ENCODE results near the gene B9D1.

B9D1 gene

GRCh38 chr17:19362277-19363113 lies at the start of gene B9D1:
Gene B9D1, minus strand, starts transcription at chr17:19362723. Its CDS starts 154 bp downstream, at chr17:19362569.
- DNase-seq (ENCODE audit: low read depth) = peak; percentile 82

DNA sequence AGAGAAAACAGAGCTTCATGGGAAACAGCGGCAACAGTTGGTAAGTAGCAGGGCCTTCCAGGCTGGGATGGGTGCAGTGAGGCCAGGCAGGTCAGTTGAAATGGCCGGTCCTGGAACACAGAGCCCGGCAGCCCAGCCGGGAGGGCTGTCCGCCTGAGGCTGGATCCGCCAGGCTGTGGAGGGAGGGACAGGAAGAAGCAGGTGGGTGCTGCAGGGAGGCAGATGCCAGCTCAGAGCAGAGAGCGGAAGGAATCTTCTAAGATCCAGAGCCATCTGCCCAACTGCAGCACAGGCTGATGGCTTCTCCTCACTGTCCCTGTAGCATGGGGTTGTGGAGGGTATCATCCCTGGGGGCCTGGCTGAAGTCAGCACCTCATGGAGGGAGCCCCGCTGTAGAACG lies 49.1 kb upstream of the B9D1 start:
- DNase-seq (ENCODE audit: low read depth) = no peak

GRCh38 chr17:19410875-19411620 lies 48.5 kb upstream of the B9D1 start, which contains the start of gene RNF112:
Gene RNF112, plus strand, starts transcription at chr17:19411232. Its CDS starts 177 bp downstream, at chr17:19411409.
- no peak for DNase-seq (ENCODE audit: low read depth)

DNA sequence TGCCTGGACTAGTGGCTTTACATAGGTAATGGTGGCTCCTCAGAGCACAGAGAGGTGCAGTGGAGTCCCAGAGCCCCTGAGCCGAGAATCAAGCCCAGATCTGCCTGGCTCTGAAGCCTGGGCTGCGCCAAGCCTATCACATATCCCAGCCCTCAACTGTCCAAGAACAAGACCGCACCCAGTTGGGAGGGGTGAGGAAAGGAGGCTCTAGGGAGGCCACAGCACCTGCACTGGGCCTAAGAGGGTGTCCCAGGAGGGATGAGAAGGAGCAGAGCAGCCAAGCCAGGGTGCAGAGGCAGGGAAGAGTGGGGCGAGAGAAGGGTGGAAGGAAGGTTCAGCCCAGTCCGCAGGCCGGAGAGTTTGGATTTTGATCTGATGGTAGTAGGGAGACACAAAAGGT lies 47.6 kb upstream of the B9D1 start:
- no peak for DNase-seq (ENCODE audit: low read depth)

DNA sequence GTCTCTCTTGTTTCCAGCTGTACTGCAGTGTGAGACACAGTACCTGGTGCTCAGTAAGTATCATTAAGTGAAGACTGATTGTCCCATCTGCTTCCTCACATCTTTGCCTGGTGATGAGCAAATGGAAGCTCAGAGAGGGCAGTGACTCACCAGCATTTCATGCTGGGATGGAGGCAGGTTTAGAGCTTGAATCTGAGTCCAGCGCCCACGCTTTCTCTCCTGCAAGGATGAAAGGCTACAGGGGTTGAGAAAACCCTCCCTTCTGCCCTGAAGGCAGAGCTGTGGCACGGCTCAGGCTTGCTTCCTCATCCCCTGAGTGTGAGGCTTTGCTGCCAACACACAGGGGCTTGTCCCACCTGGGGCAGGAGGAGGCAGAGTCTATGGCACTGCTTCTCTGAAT lies 47.0 kb upstream of the B9D1 start:
- DNase-seq (ENCODE audit: low read depth) = no peak

GRCh38 chr17:19409066-19409465 lies 46.5 kb upstream of the B9D1 start:
- no peak for DNase-seq (ENCODE audit: low read depth)

- DNase-seq (ENCODE audit: low read depth) = no peak
Observed at GRCh38 chr17:19408346-19408710, 45.8 kb upstream of the B9D1 start.

GRCh38 chr17:19407601-19408345 lies 45.2 kb upstream of the B9D1 start:
- no peak for DNase-seq (ENCODE audit: low read depth)

DNA sequence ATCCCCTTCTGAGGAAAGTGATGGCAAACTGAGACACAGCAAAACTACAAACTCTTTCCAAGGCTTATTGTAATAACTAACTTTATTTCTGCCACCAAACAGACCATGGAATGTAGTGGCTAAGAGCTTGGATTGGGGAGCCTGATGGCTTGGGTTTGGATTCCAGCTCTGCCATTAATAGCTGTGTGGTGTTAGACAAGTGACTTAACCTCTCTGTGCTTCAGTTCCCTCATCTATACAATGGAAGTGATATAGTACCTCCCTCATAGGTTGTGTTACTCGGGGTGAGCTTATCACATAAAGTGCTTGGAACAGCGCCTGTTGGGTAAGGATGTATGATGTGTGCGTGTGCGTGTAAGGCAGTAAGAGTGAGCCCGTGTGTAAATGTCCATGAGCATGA lies 42.6 kb upstream of the B9D1 start:
- no peak for DNase-seq (ENCODE audit: low read depth)

- DNase-seq (ENCODE audit: low read depth) = no peak
Observed at GRCh38 chr17:19404264-19404663, 41.7 kb upstream of the B9D1 start.

DNA sequence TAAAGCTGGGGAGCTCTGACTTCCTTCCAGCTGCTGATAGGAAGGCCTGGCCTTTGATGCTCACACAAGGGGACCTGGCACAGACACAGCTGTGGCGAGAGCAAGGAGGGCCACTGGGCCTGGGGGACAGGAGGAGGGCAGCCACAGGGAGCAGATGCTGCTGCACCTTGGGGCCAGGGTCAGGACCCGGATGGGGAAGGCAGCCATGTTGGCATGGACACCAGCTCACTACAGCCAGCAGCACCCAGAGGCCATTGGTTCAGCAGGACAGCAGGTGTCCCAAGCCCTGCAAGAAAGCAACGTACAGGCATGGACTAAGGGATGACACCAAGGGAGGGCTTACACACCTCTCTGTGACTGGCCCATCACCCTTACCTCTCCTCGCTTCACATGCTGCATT lies 40.5 kb upstream of the B9D1 start:
- no peak for DNase-seq (ENCODE audit: low read depth)

DNA sequence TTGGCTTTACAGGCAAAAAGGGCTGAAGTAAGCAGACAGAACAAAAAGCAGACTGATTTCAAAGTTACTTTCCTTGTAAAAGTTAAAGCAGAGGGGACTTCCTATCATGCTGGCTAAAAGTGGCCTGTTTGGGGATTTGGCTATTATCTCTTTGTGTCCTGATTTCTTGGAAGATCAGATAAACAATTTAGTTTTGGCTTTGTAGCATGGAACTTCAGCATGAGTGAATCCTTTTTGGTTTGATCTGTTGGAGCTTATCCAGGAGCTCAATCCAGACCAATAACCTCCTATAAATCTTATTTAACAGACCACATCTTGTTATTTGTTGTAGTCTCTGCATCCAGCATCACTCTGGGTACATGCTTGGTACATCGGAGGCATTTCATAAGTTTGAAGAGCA lies 39.6 kb upstream of the B9D1 start:
- DNase-seq (ENCODE audit: low read depth) = no peak

GRCh38 chr17:19401321-19402010 lies 38.9 kb upstream of the B9D1 start:
- no peak for DNase-seq (ENCODE audit: low read depth)

DNA sequence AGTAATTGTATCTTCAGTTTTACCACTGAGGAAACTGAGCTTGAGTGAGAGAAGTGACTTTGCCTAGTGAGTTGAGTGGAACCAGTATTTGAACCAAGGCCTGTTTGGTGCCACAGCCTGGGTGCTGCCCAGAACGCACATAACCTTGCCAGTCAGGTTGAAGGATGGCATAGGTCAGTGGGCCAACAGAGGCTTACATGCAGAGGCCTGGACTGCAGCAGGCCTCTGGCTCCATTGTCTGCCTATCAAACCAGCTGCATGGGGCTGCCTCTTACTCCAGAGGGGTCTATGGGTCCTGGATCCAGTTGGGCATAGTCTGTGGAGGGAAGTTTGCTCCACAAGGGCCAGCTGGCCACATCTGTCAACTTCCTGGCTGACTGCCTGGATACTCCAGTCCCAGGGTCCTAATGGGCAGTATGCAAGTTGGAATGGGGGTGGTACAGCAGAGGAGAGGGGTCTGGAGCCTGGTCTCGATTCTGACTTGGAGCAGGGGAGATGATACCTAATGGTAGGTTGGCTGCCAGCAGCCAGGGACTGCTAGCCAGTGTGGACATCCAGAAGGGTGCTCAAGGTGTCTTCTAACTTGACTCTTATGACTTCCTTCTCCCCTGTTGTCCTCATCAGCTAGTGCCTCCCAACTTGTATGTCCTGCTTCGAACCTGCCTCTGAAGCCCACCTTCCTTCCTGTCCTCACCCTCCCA lies 37.4 kb upstream of the B9D1 start:
- no peak for DNase-seq (ENCODE audit: low read depth)

DNA sequence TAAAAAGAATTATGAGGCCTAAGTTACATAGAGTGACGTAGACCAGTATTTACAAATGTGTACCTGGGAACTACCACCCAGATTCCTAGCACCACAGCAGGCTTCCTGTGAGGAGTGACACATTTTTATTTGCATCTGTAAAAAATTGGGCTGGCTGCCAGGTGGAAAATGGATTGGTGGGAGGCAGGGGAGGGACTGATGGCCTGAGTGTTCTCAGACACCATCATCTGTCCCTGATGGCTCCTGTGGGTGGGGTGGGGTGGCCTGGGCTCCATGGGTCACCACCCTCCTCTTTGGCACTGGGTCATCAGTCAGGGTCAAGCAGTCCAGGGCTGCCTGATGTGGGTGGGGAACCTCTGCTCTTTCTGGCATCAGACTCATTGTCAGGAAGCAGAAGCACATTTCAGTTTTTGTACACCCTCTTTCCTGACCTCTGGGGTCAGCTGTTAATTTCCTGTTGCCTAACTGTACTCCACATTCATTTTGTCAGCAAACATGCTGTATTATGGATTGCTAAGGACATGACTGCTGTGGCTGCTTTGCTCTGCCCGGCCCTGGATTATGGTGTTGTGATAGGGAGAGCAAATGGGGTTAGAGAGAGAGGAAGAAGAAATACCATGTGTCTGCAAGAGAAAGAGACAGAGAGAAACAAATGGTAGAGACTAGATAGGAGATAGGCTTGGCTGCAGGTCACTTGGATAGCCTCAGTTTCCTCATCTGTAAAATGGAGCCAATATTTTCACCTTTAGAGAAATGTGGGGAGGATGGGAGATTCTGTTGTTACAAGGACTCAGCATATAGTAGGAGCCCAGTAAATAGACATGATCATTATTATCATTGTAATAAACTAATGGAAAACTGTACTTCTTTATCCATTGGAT lies 36.0 kb upstream of the B9D1 start:
- DNase-seq (ENCODE audit: low read depth) = no peak

GRCh38 chr17:19397556-19398041 lies 35.1 kb upstream of the B9D1 start:
- no peak for DNase-seq (ENCODE audit: low read depth)

GRCh38 chr17:19392303-19392702 lies 29.8 kb upstream of the B9D1 start:
- no peak for DNase-seq (ENCODE audit: low read depth)

DNA sequence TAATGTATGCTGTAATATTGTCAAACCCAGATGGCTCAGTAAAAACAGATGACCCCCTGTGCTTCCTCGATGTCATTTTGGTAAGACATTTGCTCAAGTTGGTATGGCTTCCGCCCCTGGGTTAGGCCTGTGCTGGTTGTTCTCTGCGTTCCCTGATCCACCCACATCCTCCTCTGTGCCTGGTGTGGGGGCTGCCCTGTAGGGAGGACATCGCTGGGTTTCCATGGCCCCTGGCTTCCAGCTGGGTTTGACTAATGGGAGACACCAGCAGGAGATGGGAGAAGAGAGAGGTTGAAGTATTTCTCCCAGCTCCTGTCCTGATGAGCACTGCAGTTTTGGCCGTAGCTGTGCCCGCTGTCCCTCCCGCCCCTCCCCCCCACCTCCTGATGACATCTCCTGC lies 28.9 kb upstream of the B9D1 start:
- DNase-seq (ENCODE audit: low read depth) = no peak

- DNase-seq (ENCODE audit: low read depth) = no peak
Observed at GRCh38 chr17:19390951-19391350, 28.4 kb upstream of the B9D1 start.
